ENCODE results near the gene AMER3.

AMER3 gene

DNA sequence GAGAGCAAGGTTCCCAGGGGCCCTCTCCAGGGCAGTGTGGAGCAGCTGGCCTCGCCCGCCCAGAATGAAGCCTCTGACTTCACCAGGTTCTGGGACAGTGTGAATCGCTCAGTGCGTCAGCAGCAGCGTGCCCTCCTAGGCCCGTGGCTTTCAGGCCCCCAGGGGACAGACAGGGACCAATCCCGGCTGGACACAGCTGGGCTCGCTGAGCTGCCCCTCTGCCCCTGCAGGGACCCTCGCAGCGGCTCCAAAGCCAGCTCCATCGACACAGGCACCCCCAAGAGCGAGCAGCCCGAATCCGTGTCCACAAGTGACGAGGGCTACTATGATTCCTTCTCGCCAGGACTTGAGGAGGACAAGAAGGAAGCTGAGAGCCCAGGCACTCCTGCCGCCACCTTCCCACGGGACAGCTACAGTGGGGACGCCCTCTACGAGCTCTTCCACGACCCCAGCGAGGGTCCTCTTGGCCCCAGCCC is 7.6 kb downstream of the AMER3 start:
- TF ChIP-seq, protein P1, sequence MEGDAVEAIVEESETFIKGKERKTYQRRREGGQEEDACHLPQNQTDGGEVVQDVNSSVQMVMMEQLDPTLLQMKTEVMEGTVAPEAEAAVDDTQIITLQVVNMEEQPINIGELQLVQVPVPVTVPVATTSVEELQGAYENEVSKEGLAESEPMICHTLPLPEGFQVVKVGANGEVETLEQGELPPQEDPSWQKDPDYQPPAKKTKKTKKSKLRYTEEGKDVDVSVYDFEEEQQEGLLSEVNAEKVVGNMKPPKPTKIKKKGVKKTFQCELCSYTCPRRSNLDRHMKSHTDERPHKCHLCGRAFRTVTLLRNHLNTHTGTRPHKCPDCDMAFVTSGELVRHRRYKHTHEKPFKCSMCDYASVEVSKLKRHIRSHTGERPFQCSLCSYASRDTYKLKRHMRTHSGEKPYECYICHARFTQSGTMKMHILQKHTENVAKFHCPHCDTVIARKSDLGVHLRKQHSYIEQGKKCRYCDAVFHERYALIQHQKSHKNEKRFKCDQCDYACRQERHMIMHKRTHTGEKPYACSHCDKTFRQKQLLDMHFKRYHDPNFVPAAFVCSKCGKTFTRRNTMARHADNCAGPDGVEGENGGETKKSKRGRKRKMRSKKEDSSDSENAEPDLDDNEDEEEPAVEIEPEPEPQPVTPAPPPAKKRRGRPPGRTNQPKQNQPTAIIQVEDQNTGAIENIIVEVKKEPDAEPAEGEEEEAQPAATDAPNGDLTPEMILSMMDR (conservative IDR thresholded peaks at IDR 0.05; ENCODE audit: low read depth, low read length) = no peak
- no peak for DNase-seq (ENCODE audit: low read depth)

DNA sequence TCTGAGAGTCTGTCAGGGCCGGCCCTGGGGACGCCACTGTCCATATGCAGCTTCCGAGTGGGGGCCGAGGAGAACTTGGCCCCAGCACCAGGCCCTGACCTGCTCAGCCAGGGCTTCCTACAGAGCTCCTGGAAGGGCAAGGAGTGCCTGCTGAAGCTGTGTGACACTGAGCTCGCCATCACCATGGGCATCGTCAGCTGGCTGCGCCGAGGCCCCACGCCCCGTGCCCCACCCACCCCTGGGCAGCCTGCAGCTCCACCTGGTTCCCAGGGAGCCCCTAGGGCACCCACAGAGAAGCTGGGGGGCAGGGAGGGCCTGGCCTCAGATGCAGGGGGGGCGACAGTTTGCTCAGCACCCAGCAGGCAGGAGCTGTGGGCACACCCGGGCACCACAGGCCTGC is 8.1 kb downstream of the AMER3 start:
- DNase-seq (ENCODE audit: low read depth) = no peak
- no peak overlapping the region for H3K4me3 ChIP-seq (ENCODE audit: low read depth, low read length)
- TF ChIP-seq, protein P1 (conservative IDR thresholded peaks at IDR 0.05; ENCODE audit: low read depth, low read length) = no peak

More for the DNA sequence above, 7.6 kb downstream of the AMER3 start:
- H3K4me3 ChIP-seq (ENCODE audit: low read depth, low read length) = no peak overlapping the region

DNA sequence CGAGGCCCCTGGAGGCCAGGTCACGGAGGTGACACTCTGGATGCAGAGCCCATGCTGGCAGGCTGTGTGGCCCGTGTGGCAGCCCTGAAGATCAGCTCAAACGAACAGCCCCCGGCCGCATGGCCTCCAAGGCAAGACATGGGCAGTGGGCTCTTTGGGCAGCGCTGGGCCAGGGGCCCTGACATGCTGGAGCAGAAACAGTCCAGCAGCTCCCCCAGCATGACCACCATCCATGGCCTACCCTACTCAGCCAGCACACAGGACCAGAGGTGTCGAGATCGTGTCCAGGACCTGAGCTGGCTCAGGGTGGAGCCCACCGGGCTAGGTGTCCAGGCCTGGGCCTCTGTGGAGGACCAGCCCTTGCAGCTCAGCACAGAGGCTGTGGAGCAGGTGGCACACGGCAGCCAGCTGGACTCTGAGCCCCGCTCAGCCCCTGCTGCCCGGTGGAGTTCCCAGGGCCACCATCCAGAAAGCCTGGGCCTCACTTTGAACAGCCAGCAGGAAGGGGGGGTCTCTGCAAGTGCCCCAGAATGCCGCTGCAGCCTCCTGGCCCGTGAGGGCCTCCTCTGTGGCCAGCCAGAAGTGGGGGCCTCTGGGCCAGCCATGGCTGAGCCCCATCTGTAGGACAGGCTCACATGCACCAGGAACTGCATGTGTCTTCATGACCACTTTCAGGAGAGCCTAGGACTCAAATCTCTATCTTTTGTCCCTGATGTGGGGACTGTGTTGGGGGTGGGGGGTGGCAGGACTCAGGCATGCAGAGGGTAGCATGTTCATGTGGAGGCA is 8.9 kb downstream of the AMER3 start:
- TF ChIP-seq, protein P1 (conservative IDR thresholded peaks at IDR 0.05; ENCODE audit: low read depth, low read length) = no peak
- no peak for DNase-seq (ENCODE audit: low read depth)
- no peak overlapping the region for H3K4me3 ChIP-seq (ENCODE audit: low read depth, low read length)

DNA sequence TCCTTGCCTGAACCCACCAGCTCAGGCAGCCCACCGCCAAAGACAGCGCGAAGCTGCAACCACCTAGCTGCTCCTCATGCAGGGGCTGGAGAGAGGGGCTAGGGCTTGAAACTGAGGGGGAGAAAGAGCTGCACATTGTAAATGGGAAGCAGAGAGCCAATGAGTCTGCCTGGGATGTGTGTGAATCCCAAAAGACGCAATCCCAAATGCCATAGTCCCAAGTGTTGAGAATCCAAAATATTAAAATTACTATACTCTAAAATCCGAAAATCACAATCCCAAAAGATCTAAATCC is 9.4 kb downstream of the AMER3 start:
- TF ChIP-seq, protein P1 (conservative IDR thresholded peaks at IDR 0.05; ENCODE audit: low read depth, low read length) = no peak
- no peak overlapping the region for H3K4me3 ChIP-seq (ENCODE audit: low read depth, low read length)
- DNase-seq (ENCODE audit: low read depth) = no peak

DNA sequence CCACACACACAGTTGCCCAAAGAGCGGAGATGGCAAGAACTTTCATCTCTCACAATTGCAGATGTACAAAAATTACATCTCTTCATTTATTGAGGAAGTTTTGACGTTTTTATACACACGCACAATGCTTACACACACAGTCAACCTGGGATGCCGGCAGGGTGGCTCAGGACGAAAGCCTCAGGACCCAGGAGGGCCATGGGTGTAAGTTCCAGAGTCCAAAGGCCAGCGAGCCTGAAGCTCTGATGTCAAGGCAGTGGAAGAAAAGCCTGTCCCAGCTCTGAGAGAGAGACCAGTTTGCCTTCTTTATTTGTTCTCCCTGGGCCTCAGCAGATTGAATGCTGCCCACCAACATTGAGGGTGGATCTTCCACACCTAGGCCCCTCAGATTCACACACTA is 10.1 kb downstream of the AMER3 start:
- no peak overlapping the region for H3K4me3 ChIP-seq (ENCODE audit: low read depth, low read length)
- no peak for DNase-seq (ENCODE audit: low read depth)
- TF ChIP-seq, protein P1 (conservative IDR thresholded peaks at IDR 0.05; ENCODE audit: low read depth, low read length) = no peak

DNA sequence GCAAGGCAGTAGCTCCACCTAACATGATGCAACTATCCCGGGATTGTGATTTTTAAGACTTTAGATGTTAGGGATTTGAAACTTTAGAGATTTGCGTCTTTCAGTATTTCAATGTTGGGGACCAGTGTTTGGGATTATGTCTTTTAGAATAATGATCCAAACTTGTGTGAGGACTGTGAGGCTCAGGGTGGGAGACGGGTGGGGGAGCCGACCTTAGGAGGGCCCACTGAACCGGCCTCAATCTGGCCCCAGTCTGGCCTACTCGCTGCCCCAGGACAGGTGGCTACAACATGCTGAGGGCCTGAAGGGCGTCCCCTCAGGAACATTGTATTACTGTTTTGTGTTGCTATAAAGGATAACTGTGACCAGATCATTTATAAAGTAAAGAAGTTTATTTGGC is 10.7 kb downstream of the AMER3 start:
- no peak overlapping the region for H3K4me3 ChIP-seq (ENCODE audit: low read depth, low read length)
- no peak for DNase-seq (ENCODE audit: low read depth)
- TF ChIP-seq, protein P1 (conservative IDR thresholded peaks at IDR 0.05; ENCODE audit: low read depth, low read length) = no peak

Data from choroid plexus epithelial cell (primary cell).